ENCODE measurements around the gene PHLDA2. TPM values are rescaled to one million over a fixed set of nuclear protein-coding genes. Genes with fewer than 3 reads are reported as not detected.

Gene PHLDA2
- total RNA-seq, 6 donors from 2014 or later, result 8.6 to 38.9 (median 21.0) TPM; not detected in 1

GRCh38 chr11:2974272-2974671 is 45.1 kb upstream of the PHLDA2 start:
- Histone ChIP-seq H3K9me3 (no peaks in the 10 kb centered on the region), H3K27me3 (no peaks in the 10 kb centered on the region), H3K4me3 (no peak overlapping the region), H3K36me3 (peaks cover 28 to 99% (median 85%) of the 10 kb centered on the region in 4 donors), H3K27ac (no peak overlapping the region), H3K4me1 (no peaks in the 10 kb centered on the region)
- WGBS, 2 donors, result 95 to 96% methylated on average over 3 of the region's 3 CpGs
- ATAC-seq (ENCODE audit: low FRiP score in 2 of 2), result no peak
- DNase-seq, result no peak
- TF ChIP-seq CTCF (IDR thresholded peaks at IDR 0.05) (no peak), EP300 (IDR thresholded peaks at IDR 0.05) (no peak), POLR2AphosphoS5 (IDR thresholded peaks at IDR 0.05) (no peak), POLR2A (IDR thresholded peaks at IDR 0.05) (no peak)

- ATAC-seq (ENCODE audit: low FRiP score in 2 of 2) (no peak), DNase-seq (no peak)
- Histone ChIP-seq H3K4me1 (no peaks in the 10 kb centered on the region), H3K27me3 (no peaks in the 10 kb centered on the region), H3K27ac (no peak overlapping the region), H3K4me3 (no peak overlapping the region), H3K36me3 (peaks cover 60 to 100% (median 90%) of the 10 kb centered on the region in 4 donors), H3K9me3 (no peaks in the 10 kb centered on the region)
- WGBS, 2 donors, result 79 to 88% methylated on average over 6 of the region's 6 CpGs
- TF ChIP-seq POLR2A (IDR thresholded peaks at IDR 0.05) (no peak), CTCF (IDR thresholded peaks at IDR 0.05) (no peak), POLR2AphosphoS5 (IDR thresholded peaks at IDR 0.05) (no peak), EP300 (IDR thresholded peaks at IDR 0.05) (no peak)
Measured at GRCh38 chr11:2968341-2968900, 39.2 kb upstream of the PHLDA2 start.

GRCh38 chr11:2964782-2965181 is 35.6 kb upstream of the PHLDA2 start:
- no peak for DNase-seq
- Histone ChIP-seq H3K9me3 (no peaks in the 10 kb centered on the region), H3K27ac (no peak overlapping the region), H3K27me3 (no peaks in the 10 kb centered on the region), H3K36me3 (peaks cover 48 to 97% (median 74%) of the 10 kb centered on the region in 4 donors), H3K4me3 (no peak overlapping the region), H3K4me1 (no peaks in the 10 kb centered on the region)
- TF ChIP-seq EP300 (IDR thresholded peaks at IDR 0.05) (no peak), POLR2A (IDR thresholded peaks at IDR 0.05) (no peak), CTCF (IDR thresholded peaks at IDR 0.05) (no peak), POLR2AphosphoS5 (IDR thresholded peaks at IDR 0.05) (no peak)
- 93 to 94% methylated on average over 4 of the region's 4 CpGs for WGBS, 2 donors
- ATAC-seq (ENCODE audit: low FRiP score in 2 of 2), result no peak

- no peak for TF ChIP-seq POLR2A (IDR thresholded peaks at IDR 0.05)
- TF ChIP-seq EP300 (IDR thresholded peaks at IDR 0.05), result no peak
- TF ChIP-seq POLR2AphosphoS5 (IDR thresholded peaks at IDR 0.05), result no peak
- no peak for TF ChIP-seq CTCF (IDR thresholded peaks at IDR 0.05)
- peaks cover 40 to 97% (median 72%) of the 10 kb centered on the region in 4 donors for H3K36me3 ChIP-seq
- DNase-seq (no peak), ATAC-seq (ENCODE audit: low FRiP score in 2 of 2) (no peak)
- no peak overlapping the region for H3K4me3 ChIP-seq
- H3K27me3 ChIP-seq, result no peaks in the 10 kb centered on the region
- no peaks in the 10 kb centered on the region for H3K9me3 ChIP-seq
- 96 to 99% methylated on average over 6 of the region's 6 CpGs for WGBS, 2 donors
- H3K4me1 ChIP-seq, result no peaks in the 10 kb centered on the region
- no peak overlapping the region for H3K27ac ChIP-seq
Measured at GRCh38 chr11:2963761-2964160, 34.5 kb upstream of the PHLDA2 start.

- H3K27me3 ChIP-seq, result no peaks in the 10 kb centered on the region
- no peak for TF ChIP-seq CTCF (IDR thresholded peaks at IDR 0.05)
- TF ChIP-seq POLR2AphosphoS5 (IDR thresholded peaks at IDR 0.05), result no peak
- no peak for TF ChIP-seq EP300 (IDR thresholded peaks at IDR 0.05)
- no peak for TF ChIP-seq POLR2A (IDR thresholded peaks at IDR 0.05)
- peaks cover 37 to 97% (median 72%) of the 10 kb centered on the region in 4 donors for H3K36me3 ChIP-seq
- H3K27ac ChIP-seq, result no peak overlapping the region
- DNase-seq (no peak), ATAC-seq (ENCODE audit: low FRiP score in 2 of 2) (no peak)
- H3K4me3 ChIP-seq, result no peak overlapping the region
- WGBS, 2 donors, result 83 to 88% methylated on average over 7 of the region's 7 CpGs
- H3K4me1 ChIP-seq, result no peaks in the 10 kb centered on the region
- no peaks in the 10 kb centered on the region for H3K9me3 ChIP-seq
Measured at GRCh38 chr11:2963112-2963754, 34.0 kb upstream of the PHLDA2 start.

All from upper lobe of left lung (tissue), 6 donors.